ENCODE results near the gene METTL14. TPM values are rescaled to one million over a fixed set of nuclear protein-coding genes. Genes with fewer than 3 reads are reported as not detected.

The METTL14 gene
- total RNA-seq, 1 experiment from 2014 or later = 22.9 TPM

DNA sequence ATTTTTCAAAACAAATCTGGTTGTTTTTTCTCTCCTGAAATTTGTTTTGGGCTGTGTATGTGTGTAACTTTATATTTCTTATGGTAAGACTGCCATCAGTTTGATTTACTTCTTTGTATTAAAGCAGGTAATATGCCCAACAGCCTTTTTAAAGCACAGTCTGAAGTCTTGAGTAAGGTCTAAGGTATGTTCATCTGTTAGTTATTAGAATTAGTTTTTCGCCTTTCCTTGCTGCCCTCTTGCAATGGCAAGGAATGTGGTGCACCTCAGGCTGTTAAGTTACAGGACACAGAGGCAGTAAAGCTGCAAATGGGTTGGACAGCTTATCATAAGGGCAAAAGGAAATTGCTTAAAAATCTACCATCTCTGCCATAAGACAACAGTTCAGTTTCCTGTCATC, 71.8 kb downstream of the METTL14 start:
- DNase-seq (ENCODE audit: low read depth) = no peak

DNA sequence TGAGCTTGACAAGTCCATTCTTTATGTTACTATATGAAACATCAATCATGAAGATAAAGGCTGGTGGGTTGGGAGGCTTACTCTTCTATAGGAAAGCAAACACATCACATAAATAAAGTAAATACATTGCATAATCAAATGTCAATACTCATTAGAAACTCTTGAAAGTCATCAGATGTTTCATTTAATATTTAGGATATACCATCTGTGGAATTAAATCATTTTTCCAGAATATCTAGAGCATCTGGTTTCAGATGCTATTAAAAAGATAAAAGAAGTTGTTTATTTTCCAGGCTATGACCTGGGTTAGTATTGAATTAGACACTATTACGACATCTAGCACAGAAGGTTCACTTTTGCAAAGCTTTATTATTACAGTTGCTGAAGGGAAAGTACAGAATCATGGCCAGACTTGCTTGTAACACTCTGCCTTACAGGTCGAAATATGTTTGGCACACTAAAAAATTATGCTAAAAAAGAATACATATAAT, 72.6 kb downstream of the METTL14 start:
- no peak for DNase-seq (ENCODE audit: low read depth)

DNA sequence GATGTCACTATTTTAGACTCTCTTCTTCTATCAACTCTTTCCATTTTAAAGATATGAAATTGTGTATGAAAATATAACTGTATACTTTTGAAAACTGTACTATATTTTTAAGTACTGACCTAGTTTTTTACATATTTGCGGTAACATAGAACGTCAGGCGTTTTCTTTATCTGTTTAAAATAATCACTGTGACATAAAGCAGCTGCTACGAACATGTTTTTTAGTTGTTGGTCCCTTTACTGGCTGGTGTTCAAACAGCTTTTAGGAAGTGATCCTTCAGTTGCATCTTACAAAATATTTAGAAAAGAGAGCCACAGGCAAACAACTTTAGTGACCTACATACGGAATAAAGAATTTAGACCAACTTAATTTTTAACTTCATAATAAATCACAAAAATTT, 73.1 kb downstream of the METTL14 start:
- no peak for DNase-seq (ENCODE audit: low read depth)

DNA sequence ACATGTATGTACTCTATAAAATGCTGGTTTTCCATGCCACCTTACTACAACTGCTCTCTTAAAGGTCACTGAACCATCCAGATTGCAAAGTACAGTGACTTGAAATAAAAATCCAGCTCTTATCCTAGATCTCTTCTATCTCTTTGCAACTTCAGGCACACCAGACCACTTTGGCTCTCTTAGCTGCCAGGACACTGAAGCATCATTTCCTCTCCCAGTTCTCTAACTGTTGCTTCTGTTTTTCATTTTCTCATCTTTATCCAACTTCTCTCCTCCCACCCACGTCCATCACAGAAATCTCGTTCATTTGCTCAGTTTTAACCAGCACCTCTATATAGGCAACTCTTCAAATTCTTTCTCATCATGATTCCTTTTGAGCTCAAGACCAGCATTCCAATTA, 74.3 kb downstream of the METTL14 start:
- no peak for DNase-seq (ENCODE audit: low read depth)

DNA sequence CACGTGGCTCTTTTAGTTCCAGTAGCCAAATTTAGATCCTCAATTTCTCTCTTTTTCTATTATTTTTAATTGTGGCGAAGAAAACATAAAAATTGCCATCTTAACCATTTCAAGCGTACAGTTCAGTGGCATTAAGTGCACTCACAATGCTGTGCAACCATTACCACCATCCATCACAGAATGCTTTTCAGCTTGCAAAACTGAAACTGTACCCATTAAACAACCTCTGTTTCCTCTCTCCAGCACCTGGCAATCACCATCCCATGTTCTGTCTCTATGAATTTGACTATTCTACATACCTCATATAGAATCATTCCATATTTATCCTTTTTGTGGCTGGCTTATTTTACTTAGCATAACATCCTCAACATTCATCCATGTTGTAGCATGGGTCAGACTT, 74.9 kb downstream of the METTL14 start:
- DNase-seq (ENCODE audit: low read depth) = no peak

DNA sequence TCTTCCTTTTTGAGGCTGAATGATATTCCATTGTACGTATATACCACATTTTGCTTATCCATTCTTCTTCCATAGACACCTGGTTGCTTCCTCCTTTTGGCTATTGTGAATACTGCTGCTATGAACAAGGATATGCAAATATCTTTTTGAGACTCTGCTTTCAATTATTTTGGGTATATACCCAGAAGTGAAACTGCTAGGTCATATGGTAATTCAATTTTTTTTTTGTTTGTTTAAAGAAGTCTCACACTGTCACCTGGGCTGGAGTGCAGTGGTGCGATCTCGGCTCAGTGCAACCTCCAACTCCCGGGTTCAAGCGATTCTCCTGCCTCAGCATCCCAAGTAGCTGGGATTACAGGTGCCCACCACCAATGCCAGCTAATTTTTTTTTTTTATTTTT, 75.3 kb downstream of the METTL14 start:
- no peak for DNase-seq (ENCODE audit: low read depth)

DNA sequence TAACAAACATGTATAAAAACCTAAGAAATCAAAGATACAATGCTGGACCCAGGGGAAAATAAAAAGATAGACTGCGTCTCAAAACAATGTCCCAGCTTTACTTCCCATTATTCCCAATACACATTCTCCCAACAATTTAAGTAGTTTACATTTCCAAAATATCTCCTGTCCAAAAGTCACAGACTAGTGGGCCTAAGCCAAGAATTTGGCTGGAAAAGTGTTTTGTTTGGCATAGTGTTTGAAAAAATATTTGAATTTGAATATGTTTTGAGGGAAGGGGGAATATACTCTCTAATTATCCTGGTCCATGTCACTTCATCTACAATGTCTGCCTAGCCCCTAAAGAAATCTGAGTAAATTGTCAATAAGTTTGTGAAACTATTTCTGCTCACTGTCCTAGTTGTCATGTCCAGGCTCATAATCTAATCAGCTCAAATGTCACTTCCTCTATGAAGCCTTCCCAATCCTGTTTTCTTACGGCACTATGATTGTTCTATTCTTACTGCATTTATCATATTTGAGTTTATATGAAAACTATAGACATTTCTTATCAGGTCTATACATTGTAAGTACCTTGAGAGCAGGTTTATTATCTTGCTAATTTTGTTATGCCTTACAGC, 76.3 kb downstream of the METTL14 start:
- DNase-seq (ENCODE audit: low read depth) = no peak

DNA sequence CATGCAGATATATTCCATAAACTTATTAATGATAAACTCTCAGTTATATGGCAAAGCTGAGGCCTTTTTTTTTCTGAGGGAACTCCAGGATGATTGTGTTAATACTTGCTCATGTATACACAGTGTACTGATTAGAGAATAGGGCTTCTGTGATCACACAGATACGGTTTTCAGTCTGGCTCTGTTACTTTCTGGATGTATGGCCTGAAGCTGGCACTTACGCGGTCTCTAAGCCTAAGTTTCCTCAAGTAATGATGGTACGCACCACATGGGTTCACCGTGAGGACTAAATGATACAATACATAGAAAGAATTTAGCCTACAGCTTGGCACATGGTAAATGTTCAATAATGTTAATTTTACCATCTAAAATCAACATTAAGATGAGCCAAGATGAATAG, 77.0 kb downstream of the METTL14 start:
- DNase-seq (ENCODE audit: low read depth) = no peak

DNA sequence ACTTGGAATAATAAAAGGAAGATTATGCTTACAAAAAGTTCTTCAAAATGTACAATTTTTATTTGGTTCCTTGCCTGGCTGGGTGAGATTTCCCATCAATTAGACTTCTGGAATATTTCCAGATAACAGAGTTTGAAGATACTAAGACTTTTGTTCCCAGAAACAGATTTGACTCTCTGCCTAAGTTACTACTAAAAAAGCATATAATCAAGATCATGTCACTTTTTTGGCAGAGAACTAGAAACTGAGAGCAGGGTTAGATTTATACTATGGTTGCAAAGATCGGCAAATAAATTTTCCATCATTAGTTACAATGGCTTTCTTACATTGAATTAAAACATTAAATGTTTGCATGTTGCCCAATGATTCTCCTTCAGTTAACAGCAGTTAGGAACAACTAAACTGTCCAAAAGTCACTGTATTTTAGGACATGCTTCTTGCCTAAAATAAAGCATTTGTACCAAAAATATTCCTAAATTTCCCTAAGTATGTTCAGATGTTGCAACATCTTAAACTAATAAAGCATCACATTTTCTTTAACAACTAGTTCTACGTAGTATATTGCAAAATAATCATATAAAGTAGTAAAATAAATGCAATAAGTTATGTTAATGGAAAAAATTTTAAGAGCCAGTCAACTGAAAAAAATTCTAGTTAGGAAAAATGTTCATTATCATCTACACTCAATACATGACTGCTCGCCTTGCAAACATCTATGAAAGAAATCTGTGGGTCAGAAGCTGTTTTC, 77.7 kb downstream of the METTL14 start:
- DNase-seq (ENCODE audit: low read depth) = no peak

Small RNA genes lying within 50 kb of the gene (small RNA-seq; reads per million reads assigned to genes)
- gene SEPT14P4 = not detected

Other genes with a start within 250 kb of the METTL14 start
- gene SEC24D, start 150.7 kb downstream of the METTL14 start, total RNA-seq (2014; rRNA removed; shearing (Covaris generic)) = 16.4 and 24.4 TPM in 2 replicates
- gene SYNPO2, start 203.5 kb downstream of the METTL14 start, total RNA-seq (2014; rRNA removed; shearing (Covaris generic)) = 0.08 and 0.37 TPM in 2 replicates